Testis (tissue), 3 donors: Measurements from ENCODE around the gene FBXL13. TPM values are rescaled to one million over a fixed set of nuclear protein-coding genes. Genes with fewer than 3 reads are reported as not detected.
A peak's percentile ranks its signal among the peaks of the same experiment; 100 is the strongest.
"Not testable (repeated sequence)": the region's sequence is repeated elsewhere in the genome, so short reads cannot be mapped to it uniquely, and the experiment has no call there.

Source experiments
- DNase-seq: peaks from one replicate; pipeline ENCODE4 v3.0.0-alpha.2; 2019
- H3K27ac ChIP-seq, 2 donors: fragments of 200-600 bp; sonication (generic); one replicate each; pipeline ENCODE4 v1.5.1; 2019
- H3K27me3 ChIP-seq: fragments of 200-600 bp; sonication (generic); one replicate; pipeline ENCODE4 v1.5.1; 2019
- H3K36me3 ChIP-seq: fragments of 200-600 bp; sonication (generic); one replicate; pipeline ENCODE4 v1.5.1; 2017; ENCODE audit warnings: low read depth; ENCODE audit errors: missing control alignments
- H3K4me1 ChIP-seq: fragments of 200-600 bp; sonication (generic); one replicate; pipeline ENCODE4 v1.5.1; 2019
- H3K4me3 ChIP-seq, 2 donors: fragments of 200-600 bp; sonication (generic); one replicate each; pipeline ENCODE4 v1.5.1; 2017 to 2019
- H3K9me3 ChIP-seq: fragments of 200-600 bp; sonication (generic); one replicate; pipeline ENCODE4 v1.5.1; 2017
- CTCF ChIP-seq, 3 experiments: fragments of 450-650 bp in 2 of 3; fragments of 200-600 bp in 1 of 3; sonication (generic) in 1 of 3; IDR thresholded peaks; one replicate each; pipeline ENCODE4 v1.5.1; 2016 to 2019; ENCODE audit warnings: antibody characterized with exemption in 3 of 3, mild to moderate bottlenecking in 2 of 3, moderate library complexity in 1 of 3
- POLR2A ChIP-seq: fragments of 450-650 bp; IDR thresholded peaks from one replicate; pipeline ENCODE4 v1.6.1; 2017; ENCODE audit warnings: antibody characterized with exemption, mild to moderate bottlenecking, moderate library complexity
- WGBS, 2 donors: methylation state at CpG; one replicate each; pipeline ENCODE4 v1.1.5; 2018; 5-methylcytosine and 5-hydroxymethylcytosine counted together
- intact Hi-C: fragments of 100-400 bp; cut with DNase I; formaldehyde crosslinking; loops from one replicate; pipeline ENCODE4 v1.15.1; 2023; ENCODE audit warnings: low total_unique reads
- polyA plus RNA-seq: library from polyadenylated mRNA; stranded (reverse); fragments of 350-450 nt; fragmentation: Illumina TruSeq; extraction: RNeasy Lipid Tissue Mini Kit (QIAGEN cat#74804); gene quantifications from one replicate; pipeline ENCODE4 v1.2.3, GENCODE V29; 2014; ENCODE audit warnings: low read depth, low replicate concordance; ENCODE audit not compliant: insufficient read depth
- total RNA-seq, 2 donors: library from RNA; depleted of rRNA; stranded (reverse); fragments of >200 nt; gene quantifications; one replicate each; pipeline ENCODE4 v1.2.3, GENCODE V29; 2016

The FBXL13 gene
- total and polyA plus RNA-seq, 3 donors from 2014 or later = 21.1 to 38.8 (median 28.6) TPM

- TF ChIP-seq CTCF (IDR thresholded peaks at IDR 0.05) (no peak), POLR2A (no peak)
- Histone ChIP-seq H3K27me3 (no peaks in the 10 kb centered on the region), H3K36me3 (no peaks in the 10 kb centered on the region), H3K4me3 (no peak overlapping the region), H3K4me1 (peaks cover 10% of the 10 kb centered on the region), H3K9me3 (no peaks in the 10 kb centered on the region), H3K27ac (no peak overlapping the region)
- DNase-seq = peak; percentile 25
- 51 to 68% methylated on average over 7 of the region's 7 CpGs for WGBS, 2 donors
- intact Hi-C loops = no loop called here
Measured at GRCh38 chr7:102806613-102807012, 268.0 kb downstream of the FBXL13 start.

- H3K36me3 ChIP-seq, H3K27ac ChIP-seq, DNase-seq, H3K9me3 ChIP-seq, H3K4me3 ChIP-seq, intact Hi-C loops, H3K4me1 ChIP-seq, H3K27me3 ChIP-seq: not testable (repeated sequence)
- WGBS, 2 donors = 88 to 100% methylated on average over 1 to 3 of the region's 6 CpGs
Measured at GRCh38 chr7:102795987-102796595, 278.5 kb downstream of the FBXL13 start.

GRCh38 chr7:102794567-102794966 lies 280.0 kb downstream of the FBXL13 start:
- H3K27ac ChIP-seq, H3K4me3 ChIP-seq, H3K27me3 ChIP-seq, H3K36me3 ChIP-seq, intact Hi-C loops, H3K4me1 ChIP-seq, H3K9me3 ChIP-seq, DNase-seq: not testable (repeated sequence)
- WGBS, 2 donors = 96 to 100% methylated on average over 1 of the region's 1 CpG

GRCh38 chr7:102791831-102792230 lies 282.8 kb downstream of the FBXL13 start:
- H3K36me3 ChIP-seq, H3K4me1 ChIP-seq, H3K27ac ChIP-seq, H3K9me3 ChIP-seq, DNase-seq, H3K4me3 ChIP-seq, H3K27me3 ChIP-seq, intact Hi-C loops: not testable (repeated sequence)

GRCh38 chr7:102791367-102791766 lies 283.2 kb downstream of the FBXL13 start:
- DNase-seq, H3K4me1 ChIP-seq, H3K27ac ChIP-seq, H3K36me3 ChIP-seq, H3K4me3 ChIP-seq, intact Hi-C loops, H3K9me3 ChIP-seq, H3K27me3 ChIP-seq: not testable (repeated sequence)
- 85 to 92% methylated on average over 5 of the region's 5 CpGs for WGBS, 2 donors

GRCh38 chr7:102790364-102791100 lies 284.1 kb downstream of the FBXL13 start:
- H3K4me1 ChIP-seq, H3K9me3 ChIP-seq, intact Hi-C loops, DNase-seq, H3K27ac ChIP-seq, H3K27me3 ChIP-seq, H3K36me3 ChIP-seq, H3K4me3 ChIP-seq: not testable (repeated sequence)
- 89 to 95% methylated on average over 4 of the region's 4 CpGs for WGBS, 2 donors

- H3K27ac ChIP-seq, H3K27me3 ChIP-seq, intact Hi-C loops, H3K4me1 ChIP-seq, H3K4me3 ChIP-seq, H3K36me3 ChIP-seq, H3K9me3 ChIP-seq, DNase-seq: not testable (repeated sequence)
- 84 to 100% methylated on average over 1 to 2 of the region's 2 CpGs for WGBS, 2 donors
Measured at GRCh38 chr7:102788770-102789169, 285.8 kb downstream of the FBXL13 start.

- WGBS, 2 donors = 89 to 96% methylated on average over 9 to 10 of the region's 10 CpGs
- H3K36me3 ChIP-seq, H3K4me1 ChIP-seq, H3K9me3 ChIP-seq, intact Hi-C loops, H3K27me3 ChIP-seq, H3K27ac ChIP-seq, H3K4me3 ChIP-seq, DNase-seq: not testable (repeated sequence)
Measured at GRCh38 chr7:102780926-102781325, 293.7 kb downstream of the FBXL13 start.

- H3K27me3 ChIP-seq, H3K4me1 ChIP-seq, H3K9me3 ChIP-seq, H3K36me3 ChIP-seq, H3K4me3 ChIP-seq, DNase-seq, H3K27ac ChIP-seq, intact Hi-C loops: not testable (repeated sequence)
- WGBS, 2 donors = 33 to 61% methylated on average over 3 of the region's 3 CpGs
Measured at GRCh38 chr7:102778663-102779062, 295.9 kb downstream of the FBXL13 start.

GRCh38 chr7:102776217-102776616 lies 298.4 kb downstream of the FBXL13 start:
- intact Hi-C loops, H3K27me3 ChIP-seq, H3K27ac ChIP-seq, H3K4me3 ChIP-seq, H3K36me3 ChIP-seq, H3K4me1 ChIP-seq, H3K9me3 ChIP-seq, DNase-seq: not testable (repeated sequence)

- 93 to 100% methylated on average over 2 to 3 of the region's 3 CpGs for WGBS, 2 donors
- intact Hi-C loops, H3K36me3 ChIP-seq, H3K9me3 ChIP-seq, H3K27me3 ChIP-seq, DNase-seq, H3K4me3 ChIP-seq, H3K4me1 ChIP-seq, H3K27ac ChIP-seq: not testable (repeated sequence)
Measured at GRCh38 chr7:102770467-102770866, 304.1 kb downstream of the FBXL13 start.
